Epithelial cell of prostate (primary cell): ENCODE results near the gene SIAH1.
"Not testable (repeated sequence)": the region's sequence is repeated elsewhere in the genome, so short reads cannot be mapped to it uniquely, and the experiment has no call there.

ENCODE experiments used
- DNase-seq: peaks from one replicate; pipeline ENCODE4 v3.0.0-alpha.2; 2011; ENCODE audit warnings: low read depth, low spot score
- H3K27ac ChIP-seq: fragments of 450-650 bp; 2 replicates; pipeline ENCODE4 v1.5.1; 2017; ENCODE audit warnings: mild to moderate bottlenecking

SIAH1 gene

DNA sequence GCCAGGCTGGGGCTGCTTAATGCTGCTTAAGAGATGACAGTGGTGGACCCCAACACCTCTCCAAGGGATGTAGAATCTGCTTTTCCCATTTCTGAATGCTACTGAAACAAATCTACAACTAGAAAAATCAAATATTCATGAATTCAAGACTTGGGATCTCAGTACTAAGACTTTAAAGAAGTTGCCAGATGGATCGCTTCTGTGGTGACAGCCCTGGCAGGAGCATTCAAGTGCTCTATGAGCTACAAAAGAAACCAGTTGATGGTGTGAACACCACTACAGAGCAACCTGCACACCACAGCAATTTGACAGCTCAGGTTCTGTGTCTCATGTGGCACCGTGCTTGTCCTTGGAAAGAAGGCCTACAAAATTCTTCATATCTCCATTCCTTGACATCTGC lies 42.6 kb downstream of the SIAH1 start:
- no peak overlapping the region for H3K27ac ChIP-seq
- DNase-seq: no peak

DNA sequence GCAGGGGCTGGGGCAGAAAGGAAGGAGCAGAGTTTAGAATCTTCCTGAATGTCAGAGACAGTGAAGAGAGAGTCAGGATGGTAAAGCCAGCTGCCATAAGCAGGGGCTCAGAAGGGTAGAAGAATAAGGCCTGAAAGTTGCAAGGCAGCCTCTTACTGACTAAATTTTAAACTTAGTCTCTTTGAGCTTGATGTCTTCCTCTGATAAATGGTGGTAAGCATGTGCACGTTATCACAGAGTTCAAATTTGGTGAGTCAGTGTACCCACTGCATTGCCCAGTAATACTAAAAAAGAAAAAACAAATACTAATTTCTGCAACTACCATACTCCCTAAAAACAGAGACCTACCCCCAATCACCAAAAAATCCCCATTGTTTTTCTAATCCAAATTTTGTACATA lies 45.2 kb downstream of the SIAH1 start:
- no peak overlapping the region for H3K27ac ChIP-seq
- DNase-seq: no peak

- no peak overlapping the region for H3K27ac ChIP-seq
- DNase-seq: no peak
Measured at GRCh38 chr16:48335961-48336360, 49.3 kb downstream of the SIAH1 start.

- no peak overlapping the region for H3K27ac ChIP-seq
- DNase-seq: no peak
Measured at GRCh38 chr16:48334325-48334724, 50.9 kb downstream of the SIAH1 start.

DNA sequence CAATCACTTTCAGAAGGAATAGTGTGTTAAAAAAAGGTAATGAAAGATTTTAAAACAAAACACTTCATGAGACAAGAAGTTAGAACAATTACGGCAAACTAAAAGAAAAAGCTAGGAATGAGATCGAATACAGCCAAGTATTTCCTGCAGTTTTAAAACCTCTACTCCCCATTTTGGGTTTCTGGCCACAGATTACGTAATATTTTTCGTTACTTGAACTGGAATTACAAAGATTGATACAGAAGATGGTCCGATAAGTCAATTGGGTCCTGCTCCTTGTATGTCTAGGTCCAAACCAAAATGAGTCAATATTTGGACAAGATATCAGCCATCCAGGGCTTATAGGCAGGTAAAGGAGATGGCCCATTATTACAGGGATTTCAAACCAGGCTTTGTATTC lies 52.2 kb downstream of the SIAH1 start:
- no peak overlapping the region for H3K27ac ChIP-seq
- no peak for DNase-seq

GRCh38 chr16:48330841-48331192 lies 54.4 kb downstream of the SIAH1 start:
- no peak for DNase-seq
- peak overlapping the region; percentile 43 for H3K27ac ChIP-seq

- DNase-seq: no peak
- H3K27ac ChIP-seq: peak overlapping the region; percentile 43
Measured at GRCh38 chr16:48330189-48330840, 54.9 kb downstream of the SIAH1 start.

GRCh38 chr16:48329138-48329537 lies 56.1 kb downstream of the SIAH1 start:
- H3K27ac ChIP-seq: no peak overlapping the region
- no peak for DNase-seq

GRCh38 chr16:48326915-48327314 lies 58.3 kb downstream of the SIAH1 start:
- H3K27ac ChIP-seq: no peak overlapping the region
- no peak for DNase-seq

DNA sequence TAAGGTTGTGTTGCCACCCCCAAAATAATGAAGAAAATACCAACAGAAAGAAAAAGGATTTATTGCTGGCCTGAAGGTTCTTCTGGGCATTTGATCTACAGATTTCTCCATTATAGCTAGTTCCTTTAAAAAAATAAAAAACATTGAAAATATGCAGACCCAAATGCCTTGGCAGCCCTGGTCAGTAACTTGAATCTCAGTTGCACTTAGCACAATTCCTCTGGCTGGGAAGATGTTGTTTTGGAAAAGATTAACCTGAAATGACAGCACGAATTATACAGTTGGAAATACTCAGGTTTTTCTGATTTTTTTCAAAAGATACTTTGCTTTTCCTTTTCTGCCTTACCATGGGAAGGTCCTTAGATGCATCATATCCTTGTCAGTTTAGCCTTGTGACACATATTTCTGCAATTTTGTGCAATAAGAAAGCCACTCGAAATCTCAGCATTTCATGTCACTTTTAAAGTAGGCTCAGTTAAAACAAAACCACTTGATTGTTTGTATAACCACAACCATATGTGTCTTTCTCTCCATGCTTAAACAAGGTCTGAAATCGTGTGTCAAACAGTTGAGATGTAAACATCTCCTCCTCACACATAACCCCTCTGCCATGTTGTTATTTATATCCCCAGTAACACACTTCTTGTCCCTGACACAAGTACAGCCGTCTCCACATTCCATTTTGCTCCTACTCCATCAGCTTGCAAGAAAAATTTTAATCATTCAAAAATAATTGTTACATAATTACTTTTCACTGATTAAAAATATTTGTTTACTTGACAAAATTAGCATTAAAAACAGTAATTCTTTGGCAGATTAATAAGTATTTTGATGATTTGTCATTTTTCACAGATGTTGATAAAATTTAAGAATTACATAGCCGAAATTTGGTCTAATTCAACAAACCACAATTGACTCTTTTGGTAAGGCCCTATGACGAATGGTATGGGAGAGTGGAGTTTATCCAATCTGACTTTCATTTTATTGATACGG lies 61.1 kb downstream of the SIAH1 start:
- DNase-seq: no peak
- H3K27ac ChIP-seq: no peak overlapping the region

DNA sequence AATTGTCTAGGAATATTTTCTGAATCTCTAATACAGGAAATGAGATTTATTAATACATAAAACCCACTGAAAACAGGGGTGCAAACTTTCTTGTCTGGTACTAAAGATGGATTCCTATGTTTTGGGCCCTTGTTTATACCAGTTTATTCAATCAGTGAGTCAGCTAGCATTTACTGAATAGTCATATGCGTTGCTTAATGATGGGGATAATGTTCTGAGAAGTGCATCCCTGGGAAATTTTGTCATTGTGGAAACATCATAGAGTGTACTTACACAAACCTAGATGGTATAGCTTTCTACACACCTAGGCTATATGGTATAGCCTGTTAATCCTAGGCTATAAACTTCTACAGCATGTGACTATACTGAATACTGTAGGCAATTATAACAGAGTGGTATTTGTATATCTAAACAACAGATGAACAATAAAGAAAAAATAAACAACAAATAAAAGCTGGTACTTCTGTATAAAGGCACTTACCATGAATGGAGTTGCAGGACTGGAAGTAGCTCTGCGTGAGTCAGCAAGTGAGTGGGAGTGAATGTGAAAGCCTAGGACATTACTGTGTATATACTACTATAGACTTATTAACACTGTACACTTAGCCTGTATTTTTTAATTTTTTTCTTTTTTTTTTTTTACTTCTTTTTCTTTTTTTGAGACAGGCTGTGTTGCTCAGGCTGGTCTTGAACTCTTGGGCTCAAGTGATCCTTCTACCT lies 63.7 kb downstream of the SIAH1 start:
- peak; percentile 18 for DNase-seq
- H3K27ac ChIP-seq: no peak overlapping the region

GRCh38 chr16:48318630-48319029 lies 66.6 kb downstream of the SIAH1 start:
- H3K27ac ChIP-seq: no peak overlapping the region
- no peak for DNase-seq

GRCh38 chr16:48317614-48318315 lies 67.4 kb downstream of the SIAH1 start:
- DNase-seq: no peak
- H3K27ac ChIP-seq: no peak overlapping the region

- DNase-seq: no peak
- H3K27ac ChIP-seq: no peak overlapping the region
Measured at GRCh38 chr16:48317026-48317425, 68.2 kb downstream of the SIAH1 start.

DNA sequence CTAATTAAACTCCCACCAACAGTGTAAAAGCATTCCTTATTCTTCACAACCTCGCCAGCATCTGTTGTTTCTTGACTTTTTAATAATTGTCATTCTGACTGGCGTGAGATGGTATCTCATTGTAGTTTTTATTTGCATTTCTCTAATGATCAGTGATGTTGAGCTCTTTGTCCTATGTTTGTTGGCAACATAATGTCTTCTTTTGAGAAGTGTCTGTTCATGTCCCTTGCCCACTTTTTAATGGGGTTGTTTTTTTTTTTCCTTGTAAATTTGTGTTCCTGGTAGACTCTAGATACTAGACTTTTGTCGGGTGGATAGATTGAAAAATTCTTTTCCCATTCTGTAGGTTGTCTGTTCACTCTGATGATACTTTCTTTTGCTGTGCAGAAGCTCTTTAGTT lies 71.3 kb downstream of the SIAH1 start:
- not testable (repeated sequence) for H3K27ac ChIP-seq, DNase-seq

DNA sequence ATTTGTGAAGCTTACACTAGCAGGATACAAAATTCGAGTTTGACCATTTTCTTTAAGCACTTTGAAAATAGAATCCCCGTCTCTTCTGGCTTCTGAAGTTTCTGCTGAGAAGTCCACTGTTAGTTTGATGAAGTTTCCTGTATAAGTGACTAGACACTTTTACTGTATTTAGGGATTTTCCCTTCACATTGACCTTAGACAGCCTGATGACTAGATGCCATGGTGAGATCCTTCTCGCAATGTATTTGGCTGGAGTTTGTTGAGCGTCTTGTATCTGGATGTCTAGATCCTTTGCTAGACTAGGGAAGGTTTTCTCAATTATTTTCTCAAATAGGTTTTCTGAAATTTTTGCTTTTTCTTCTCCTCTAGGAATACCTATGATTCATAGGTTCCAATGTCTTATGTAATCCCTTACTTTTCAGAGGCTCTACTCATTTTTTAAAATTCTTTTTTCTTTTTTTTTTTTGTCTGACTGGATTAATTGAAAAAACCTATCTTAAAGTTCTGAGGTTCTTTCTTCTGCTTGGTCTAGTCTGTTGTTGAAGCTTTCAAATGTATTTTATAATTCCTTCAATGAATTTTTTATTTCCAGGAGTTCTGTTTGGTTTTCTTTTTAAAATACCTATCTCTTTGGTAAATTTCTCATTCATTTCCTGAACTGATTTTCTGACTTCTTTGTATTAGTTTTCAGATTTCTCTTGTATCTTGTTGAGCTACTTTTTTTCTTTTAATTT lies 74.1 kb downstream of the SIAH1 start:
- no peak overlapping the region for H3K27ac ChIP-seq
- DNase-seq: no peak
